ENCODE results near the gene GMEB2. TPM values are rescaled to one million over a fixed set of nuclear protein-coding genes. Genes with fewer than 3 reads are reported as not detected.
"Not testable (repeated sequence)": the region's sequence is repeated elsewhere in the genome, so short reads cannot be mapped to it uniquely, and the experiment has no call there.

Gene GMEB2
- total RNA-seq, 6 donors from 2014 or later, result 10.1 to 12.9 (median 12.4) TPM

DNA sequence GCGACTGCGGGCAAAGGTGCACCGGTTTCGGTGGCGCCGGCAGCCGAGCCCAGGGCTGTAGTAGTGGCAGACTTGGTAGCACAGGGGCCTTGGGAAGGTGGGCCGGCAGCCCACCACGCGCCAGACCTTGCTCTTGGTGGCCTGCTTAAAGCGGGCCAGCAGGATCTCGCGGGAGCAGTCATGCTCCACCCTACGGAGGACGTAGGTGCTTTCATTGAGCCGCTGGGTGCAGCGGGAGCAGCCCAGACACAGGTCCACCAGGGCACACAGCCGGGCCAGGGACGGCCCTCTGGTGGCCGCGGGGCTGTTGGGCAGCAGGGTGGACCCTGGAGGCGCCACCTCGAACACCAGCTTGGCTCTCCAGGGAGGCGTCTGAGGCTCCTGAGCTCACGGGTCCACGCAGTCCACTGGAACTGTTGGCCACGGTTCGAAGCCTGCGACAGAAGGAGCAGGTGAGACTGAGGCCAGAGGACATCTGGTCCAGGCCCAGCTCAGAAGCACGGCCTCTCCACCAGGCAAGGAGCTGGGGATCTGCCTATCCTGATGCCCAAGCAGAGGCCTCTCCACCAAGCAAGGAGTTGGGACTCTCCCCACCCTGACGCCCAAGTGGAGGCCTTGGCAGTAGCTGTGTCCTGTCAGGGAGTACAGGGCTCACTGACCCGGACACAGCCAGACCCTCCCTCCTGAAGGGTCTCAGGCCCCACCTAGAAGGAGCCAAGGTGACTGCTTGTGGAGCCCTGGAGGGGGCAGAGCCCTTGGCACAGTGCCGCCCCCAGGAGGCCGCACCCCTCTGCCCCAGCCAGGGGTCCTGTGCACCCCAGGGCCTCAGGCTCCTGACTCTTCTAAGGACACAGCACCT, 53.9 kb downstream of the GMEB2 start:
- Histone ChIP-seq H3K27me3 (no peaks in the 10 kb centered on the region), H3K4me1 (peaks cover 17 to 39% (median 32%) of the 10 kb centered on the region in 4 donors), H3K9me3 (no peaks in the 10 kb centered on the region), H3K36me3 (peaks cover 0 to 19% (median 9%) of the 10 kb centered on the region in 4 donors), H3K27ac (peak overlapping the region; percentile 80 to 94 (median 88)), H3K4me3 (peak overlapping the region; percentile 68 to 90 (median 77))
- 40 to 80% methylated on average over 2 to 21 of the region's 34 CpGs for WGBS, 2 donors
- DNase-seq (peak in 1 of 2 donors; percentile 82), ATAC-seq (ENCODE audit: low FRiP score in 2 of 2) (peak in 1 of 2 donors; percentile 2)
- TF ChIP-seq POLR2A (IDR thresholded peaks at IDR 0.05) (no peak), POLR2AphosphoS5 (IDR thresholded peaks at IDR 0.05) (no peak), EP300 (IDR thresholded peaks at IDR 0.05) (no peak), CTCF (IDR thresholded peaks at IDR 0.05) (peak in 3 of 6 experiments; percentile 17 to 36 (median 28))

DNA sequence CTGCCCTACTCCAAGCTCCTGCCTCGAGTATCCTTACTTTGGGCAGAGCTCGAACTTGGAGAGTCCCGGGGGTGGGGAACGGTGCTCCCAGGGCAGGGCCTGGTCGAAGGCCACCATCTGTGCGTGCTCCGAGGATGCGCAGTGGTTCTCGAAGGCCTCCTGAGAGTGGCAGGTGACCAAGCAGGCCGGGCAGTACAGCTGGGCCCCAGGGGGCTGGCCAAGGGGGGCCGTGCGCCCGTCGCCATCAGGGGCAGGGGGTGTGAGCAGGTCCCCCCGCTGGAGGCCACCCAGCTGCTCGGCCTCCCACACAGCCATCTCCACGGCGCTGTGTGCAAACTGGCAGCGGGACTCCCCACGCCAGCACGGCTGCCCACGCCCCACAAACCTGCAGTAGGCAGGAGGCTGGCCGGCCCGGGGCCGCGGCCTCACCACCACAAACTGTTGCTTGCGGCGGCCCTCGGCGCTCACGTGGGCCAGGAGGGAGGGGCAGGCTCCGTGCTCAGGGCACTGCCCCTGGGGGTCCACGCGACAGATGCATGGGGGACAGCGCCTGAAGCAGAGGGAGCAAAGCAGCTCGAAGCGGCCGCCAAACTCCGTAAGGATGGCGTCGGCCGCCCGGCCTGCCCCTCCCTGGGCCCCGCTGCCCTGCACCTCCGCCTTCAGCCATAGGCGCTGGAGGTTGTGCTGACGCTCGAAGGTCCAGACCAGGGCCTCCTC, 54.7 kb downstream of the GMEB2 start:
- TF ChIP-seq POLR2AphosphoS5 (IDR thresholded peaks at IDR 0.05), result no peak
- TF ChIP-seq CTCF (IDR thresholded peaks at IDR 0.05), result no peak
- no peak for TF ChIP-seq EP300 (IDR thresholded peaks at IDR 0.05)
- TF ChIP-seq POLR2A (IDR thresholded peaks at IDR 0.05), result no peak
- peaks cover 0 to 22% (median 11%) of the 10 kb centered on the region in 4 donors for H3K36me3 ChIP-seq
- peak overlapping the region in 3 of 4 donors; percentile 18 to 91 (median 84) for H3K27ac ChIP-seq
- no peaks in the 10 kb centered on the region for H3K9me3 ChIP-seq
- DNase-seq (peak in 1 of 2 donors; percentile 86), ATAC-seq (ENCODE audit: low FRiP score in 2 of 2) (no peak)
- no peak overlapping the region for H3K4me3 ChIP-seq
- H3K27me3 ChIP-seq, result no peaks in the 10 kb centered on the region
- 95 to 97% methylated on average over 12 to 47 of the region's 48 CpGs for WGBS, 2 donors
- peaks cover 17 to 47% (median 35%) of the 10 kb centered on the region in 4 donors for H3K4me1 ChIP-seq

DNA sequence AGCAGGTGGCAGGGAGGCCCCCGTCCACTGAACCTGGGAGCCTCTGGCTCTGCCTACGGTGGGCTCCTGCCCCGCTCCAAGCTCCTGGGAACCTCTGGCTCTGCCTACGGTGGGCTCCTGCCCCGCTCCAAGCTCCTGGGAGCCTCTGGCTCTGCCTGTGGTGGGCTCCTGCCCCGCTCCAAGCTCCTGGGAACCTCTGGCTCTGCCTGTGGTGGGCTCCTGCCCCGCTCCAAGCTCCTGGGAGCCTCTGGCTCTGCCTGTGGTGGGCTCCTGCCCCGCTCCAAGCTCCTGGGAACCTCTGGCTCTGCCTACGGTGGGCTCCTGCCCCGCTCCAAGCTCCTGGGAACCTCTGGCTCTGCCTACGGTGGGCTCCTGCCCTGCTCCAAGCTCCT, 55.8 kb downstream of the GMEB2 start:
- WGBS, 2 donors, result 79% methylated on average over 6 of the region's 11 CpGs; no CpG with 5 or more reads in 1 of the 2 donors

GRCh38 chr20:63570281-63571086, 56.4 kb downstream of the GMEB2 start:
- DNase-seq (peak in 1 of 2 donors; percentile 79), ATAC-seq (ENCODE audit: low FRiP score in 2 of 2) (no peak)
- peaks cover 17 to 53% (median 35%) of the 10 kb centered on the region in 4 donors for H3K4me1 ChIP-seq
- no peak overlapping the region for H3K4me3 ChIP-seq
- no peak overlapping the region for H3K27ac ChIP-seq
- H3K27me3 ChIP-seq, result no peaks in the 10 kb centered on the region
- 85 to 92% methylated on average over 5 to 27 of the region's 28 CpGs for WGBS, 2 donors
- H3K9me3 ChIP-seq, result no peaks in the 10 kb centered on the region
- TF ChIP-seq CTCF (IDR thresholded peaks at IDR 0.05), result no peak
- TF ChIP-seq POLR2AphosphoS5 (IDR thresholded peaks at IDR 0.05), result no peak
- no peak for TF ChIP-seq POLR2A (IDR thresholded peaks at IDR 0.05)
- no peak for TF ChIP-seq EP300 (IDR thresholded peaks at IDR 0.05)
- H3K36me3 ChIP-seq, result peaks cover 0 to 38% (median 18%) of the 10 kb centered on the region in 4 donors

More for the DNA sequence above, 55.8 kb downstream of the GMEB2 start:
- not testable (repeated sequence) for H3K27ac ChIP-seq; H3K27me3 ChIP-seq; H3K9me3 ChIP-seq; H3K4me3 ChIP-seq; ATAC-seq (ENCODE audit: low FRiP score in 2 of 2)
- Histone ChIP-seq H3K4me1 (peaks cover 17 to 53% (median 35%) of the 10 kb centered on the region in 4 donors), H3K36me3 (peaks cover 0 to 32% (median 15%) of the 10 kb centered on the region in 4 donors)
- peak in 1 of 2 donors; percentile 67 for DNase-seq
